HG02763 (cell line): ENCODE data around the gene MICB.
"Not testable (repeated sequence)": the region's sequence is repeated elsewhere in the genome, so short reads cannot be mapped to it uniquely, and the experiment has no call there.

ENCODE experiments used
- ATAC-seq: cut with Tn5 transposase; IDR thresholded peaks from one replicate; pipeline ENCODE4 v1.9.1; 2021; ENCODE audit warnings: mild to moderate bottlenecking, moderate library complexity; ENCODE audit not compliant: unreplicated experiment

Gene MICB

DNA sequence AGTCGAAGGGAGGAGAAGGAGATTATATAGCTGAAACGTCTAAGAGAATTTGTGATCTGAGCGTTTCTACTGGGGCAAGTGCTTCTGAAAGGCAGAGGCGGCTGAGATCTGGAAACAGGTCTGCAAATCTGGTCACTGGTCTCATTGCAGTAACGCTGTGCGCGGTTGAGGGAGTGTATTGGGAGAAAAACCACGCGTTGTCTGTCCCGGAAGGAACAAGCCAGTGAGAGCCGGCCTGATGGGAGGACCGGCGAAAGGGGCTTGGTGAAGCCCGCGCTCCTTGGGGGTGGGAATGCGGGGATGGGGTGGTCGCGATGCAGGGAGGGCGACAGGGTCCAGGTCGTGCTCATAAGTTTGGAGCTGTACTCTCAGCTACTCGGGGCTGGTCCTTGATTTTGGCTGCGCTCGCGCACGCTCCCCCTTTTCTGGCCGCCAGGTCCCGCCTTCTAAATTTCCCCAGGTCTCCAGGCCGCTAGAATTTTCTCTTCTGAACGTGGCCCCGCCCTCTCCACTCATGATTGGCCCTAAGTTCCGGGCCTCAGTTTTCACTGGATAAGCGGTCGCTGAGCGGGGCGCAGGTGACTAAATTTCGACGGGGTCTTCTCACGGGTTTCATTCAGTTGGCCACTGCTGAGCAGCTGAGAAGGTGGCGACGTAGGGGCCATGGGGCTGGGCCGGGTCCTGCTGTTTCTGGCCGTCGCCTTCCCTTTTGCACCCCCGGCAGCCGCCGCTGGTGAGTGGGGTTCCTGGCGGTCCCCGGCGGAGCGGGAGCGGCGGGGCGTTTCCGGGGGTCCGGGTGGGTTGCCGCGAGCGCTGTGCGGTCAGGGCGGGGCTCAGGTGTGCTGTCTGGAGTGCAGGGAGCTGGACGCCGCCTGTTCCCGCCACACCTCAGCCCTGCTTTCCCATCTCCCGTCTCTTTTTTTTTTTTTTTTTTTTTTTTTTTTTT lies at the start of gene MICB:
MICB (plus strand) TSS at position 615 of the 946 bp plus-strand sequence; CDS start at position 664, 49 bp downstream.
- ATAC-seq, result peak; percentile 57

DNA sequence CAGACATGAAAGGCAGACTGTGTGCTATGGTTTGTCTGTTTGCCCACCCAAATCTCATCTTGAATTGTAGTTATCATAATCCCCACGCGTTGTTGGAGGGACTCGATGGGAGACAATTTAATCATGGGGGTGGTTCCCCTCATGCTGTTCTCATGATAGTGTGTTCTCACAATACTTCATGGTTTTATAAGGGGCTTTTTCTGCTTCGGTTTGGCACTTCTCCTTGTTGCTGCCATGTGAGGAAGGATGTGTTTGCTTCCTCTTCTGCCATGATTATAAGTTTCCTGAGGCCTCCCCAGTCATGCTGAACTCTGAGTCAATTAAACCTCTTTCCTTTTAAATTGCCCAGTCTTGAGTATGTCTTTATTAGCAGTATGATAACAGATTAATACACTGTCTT lies 47.2 kb upstream of the MICB start:
- ATAC-seq, result no peak

DNA sequence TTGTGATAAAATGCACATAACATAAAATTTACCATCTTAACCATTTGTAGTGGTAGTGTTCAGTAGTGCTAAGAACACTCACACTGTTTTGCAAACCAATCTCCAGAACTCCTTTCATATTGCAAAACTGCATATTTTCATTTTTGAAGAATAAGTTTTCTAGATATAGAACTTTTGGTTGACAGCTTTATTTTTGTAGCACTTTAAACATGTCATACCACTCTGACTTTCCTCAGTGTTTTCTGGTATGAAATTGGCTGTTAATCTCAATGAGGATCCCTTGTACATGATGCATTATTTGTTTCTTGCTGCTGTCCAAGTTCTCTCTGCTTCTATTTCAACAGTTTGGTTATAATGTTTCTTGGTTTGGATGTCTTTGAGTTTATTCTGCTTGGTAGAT lies 45.1 kb upstream of the MICB start:
- ATAC-seq, result no peak

DNA sequence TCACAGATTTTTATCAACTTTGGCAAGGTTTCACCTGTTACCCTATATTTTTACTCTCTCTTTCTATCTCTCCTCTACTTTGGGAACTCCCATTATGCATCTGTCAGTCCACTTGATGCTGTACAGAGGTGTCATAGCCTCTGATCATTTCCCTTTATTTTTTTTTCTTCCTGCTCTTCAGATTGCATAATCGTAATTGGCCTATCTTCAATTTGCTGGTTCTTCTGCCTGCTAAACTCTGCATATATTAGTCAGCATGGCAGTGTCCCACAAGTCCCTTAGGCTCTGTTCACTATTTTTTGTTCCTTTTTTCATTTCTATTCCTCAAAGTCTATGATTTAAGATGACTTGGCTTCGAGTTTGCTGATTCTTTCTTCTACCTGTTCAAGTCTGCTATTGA lies 44.7 kb upstream of the MICB start:
- ATAC-seq, result no peak

GRCh38 chr6:31459864-31460263 lies 38.1 kb upstream of the MICB start:
- not testable (repeated sequence) for ATAC-seq

GRCh38 chr6:31460361-31461025 lies 37.5 kb upstream of the MICB start:
- no peak for ATAC-seq

DNA sequence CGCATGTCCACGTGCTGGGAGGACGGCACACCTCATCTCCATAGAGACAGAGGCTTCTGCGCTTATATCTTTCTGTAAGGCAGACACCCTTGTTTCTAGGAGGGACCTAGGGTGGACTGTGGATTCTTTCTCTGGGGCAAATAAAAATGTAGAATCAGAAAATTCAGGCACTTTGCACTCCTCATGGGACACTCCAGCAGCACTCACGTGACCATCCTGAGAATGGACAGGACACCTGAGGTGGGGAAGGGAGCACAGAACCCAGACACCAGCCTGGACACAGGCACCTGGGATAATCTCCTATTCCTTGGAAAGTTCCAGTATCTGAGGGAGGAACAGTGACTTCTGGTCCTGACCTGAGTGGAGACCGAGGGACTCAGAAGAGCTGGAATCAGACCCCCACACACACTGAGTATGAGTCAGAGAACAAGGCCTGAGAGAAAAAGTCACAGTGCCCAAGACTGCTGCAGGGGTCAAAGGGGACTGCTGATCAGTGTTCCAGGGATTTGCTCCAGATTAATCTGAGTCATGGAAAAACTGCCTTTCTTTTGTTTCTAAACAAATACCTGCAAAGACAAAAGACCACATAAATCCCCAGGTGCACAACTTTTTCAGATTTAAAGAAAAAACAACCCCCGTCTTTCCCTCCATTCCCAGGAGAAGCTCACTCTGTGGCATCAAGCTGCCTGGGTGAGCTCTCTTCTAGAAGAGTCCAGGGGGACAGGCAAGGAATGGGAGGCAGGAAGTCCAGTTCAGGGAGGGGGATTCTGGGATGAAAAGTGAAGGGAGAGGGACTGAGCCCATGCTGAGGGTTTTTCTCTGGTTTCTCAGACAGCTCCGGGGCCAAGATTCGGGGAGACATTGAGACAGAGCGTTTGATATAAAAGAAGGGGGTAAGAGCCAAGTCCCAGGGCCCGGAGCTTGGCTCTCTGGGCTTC lies 35.6 kb upstream of the MICB start:
- no peak for ATAC-seq

DNA sequence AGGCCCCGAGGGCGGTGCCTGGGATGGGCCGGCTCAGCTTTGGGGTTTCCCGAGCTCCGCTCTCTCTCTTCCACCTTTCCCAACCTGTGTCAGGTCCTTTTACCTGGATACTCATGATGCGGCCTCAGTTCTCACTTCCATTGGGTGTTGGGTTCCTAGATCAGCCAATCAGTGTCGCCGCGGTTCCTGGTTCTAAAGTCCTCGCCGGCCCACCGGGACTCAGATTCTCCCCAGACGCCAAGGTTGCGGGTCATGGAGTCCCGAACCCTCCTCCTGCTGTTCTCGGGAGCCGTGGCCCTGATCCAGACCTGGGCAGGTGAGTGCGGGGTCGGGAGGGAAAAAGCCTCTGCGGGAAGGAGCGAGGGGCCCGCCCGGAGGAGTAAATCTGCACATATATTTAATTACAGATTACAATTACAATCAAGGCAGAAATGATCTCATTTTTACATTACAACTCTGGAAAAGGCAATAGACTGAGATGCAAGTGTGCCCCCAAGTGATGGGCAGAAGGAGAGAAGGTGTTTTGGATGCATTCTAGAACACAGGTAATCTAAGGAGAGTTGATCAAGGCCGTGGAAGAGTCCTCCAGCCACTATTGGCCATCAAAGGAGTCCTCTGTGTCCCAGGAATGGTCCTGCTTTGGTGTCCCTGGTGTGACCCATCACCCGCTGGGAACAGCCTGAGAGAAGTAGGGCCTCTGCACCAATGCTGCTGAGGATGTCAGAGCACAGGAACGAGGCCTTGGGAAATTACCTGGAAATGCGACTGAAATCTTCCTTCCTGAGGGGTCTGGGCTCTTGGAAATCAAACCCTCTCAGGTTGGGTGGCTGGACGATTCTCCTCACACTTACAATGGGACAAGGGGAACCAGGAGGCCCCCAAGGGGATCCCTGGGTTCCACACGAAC lies 34.7 kb upstream of the MICB start:
- ATAC-seq, result peak; percentile 90

GRCh38 chr6:31464252-31465184 lies 33.4 kb upstream of the MICB start:
- no peak for ATAC-seq

- no peak for ATAC-seq
Measured at GRCh38 chr6:31465185-31465536, 32.8 kb upstream of the MICB start.

DNA sequence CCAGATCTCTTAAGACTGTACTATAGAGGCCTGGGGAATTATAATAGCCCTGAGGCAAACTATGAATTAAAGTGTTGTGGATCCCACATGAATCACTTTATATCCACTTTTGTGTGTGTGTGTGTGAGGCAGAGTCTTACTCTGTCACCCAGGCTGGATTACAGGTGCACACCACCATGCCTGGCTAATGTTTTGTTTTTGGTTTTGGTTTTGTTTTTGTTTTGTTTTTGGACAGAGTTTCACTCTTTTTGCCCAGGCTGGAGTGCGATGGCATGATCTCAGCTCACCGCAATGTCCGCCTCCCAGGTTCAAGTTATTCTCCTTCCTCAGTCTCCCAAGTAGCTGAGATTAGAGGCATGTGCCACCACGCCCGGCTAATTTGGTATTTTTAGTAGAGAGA lies 32.2 kb upstream of the MICB start:
- no peak for ATAC-seq

GRCh38 chr6:31466466-31466865 lies 31.5 kb upstream of the MICB start:
- ATAC-seq, result no peak

DNA sequence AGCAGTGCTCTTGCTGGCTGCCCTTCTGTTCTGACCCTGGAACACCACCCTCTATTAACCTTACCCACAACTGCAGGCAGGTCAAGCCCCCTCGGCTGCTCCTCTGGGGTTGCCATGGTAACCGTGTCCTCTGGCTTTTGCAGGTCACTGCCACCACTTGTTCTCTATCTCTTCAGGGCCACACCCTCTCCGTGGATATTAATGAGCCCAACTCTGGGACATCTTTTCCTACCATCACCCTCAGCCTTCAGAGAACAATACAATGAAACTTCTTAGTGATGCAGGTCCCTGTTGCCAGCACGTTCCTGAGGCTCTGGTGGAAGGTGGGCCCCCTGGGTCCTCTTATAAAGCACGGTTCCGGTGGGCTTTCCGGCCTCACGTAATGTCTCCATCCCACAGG lies 30.8 kb upstream of the MICB start:
- ATAC-seq, result no peak

DNA sequence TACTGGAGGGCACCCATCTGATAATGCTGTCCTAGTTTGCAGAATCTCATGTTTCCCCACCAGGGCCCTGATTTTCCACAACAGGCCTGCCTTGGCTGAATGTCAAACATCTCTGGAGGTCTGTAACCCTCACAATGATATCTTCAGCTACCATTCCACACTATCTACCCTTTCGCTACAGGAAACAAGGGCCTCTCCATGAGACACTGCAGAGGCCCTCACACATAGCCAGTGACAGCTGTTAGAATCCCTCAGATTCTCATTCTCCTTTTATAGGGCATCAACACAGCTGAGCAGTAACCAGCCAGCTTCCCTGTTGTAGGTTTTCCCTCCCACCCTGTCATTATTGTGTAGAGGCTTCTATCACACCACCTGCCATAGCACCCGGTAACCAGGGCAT lies 29.6 kb upstream of the MICB start:
- no peak for ATAC-seq

DNA sequence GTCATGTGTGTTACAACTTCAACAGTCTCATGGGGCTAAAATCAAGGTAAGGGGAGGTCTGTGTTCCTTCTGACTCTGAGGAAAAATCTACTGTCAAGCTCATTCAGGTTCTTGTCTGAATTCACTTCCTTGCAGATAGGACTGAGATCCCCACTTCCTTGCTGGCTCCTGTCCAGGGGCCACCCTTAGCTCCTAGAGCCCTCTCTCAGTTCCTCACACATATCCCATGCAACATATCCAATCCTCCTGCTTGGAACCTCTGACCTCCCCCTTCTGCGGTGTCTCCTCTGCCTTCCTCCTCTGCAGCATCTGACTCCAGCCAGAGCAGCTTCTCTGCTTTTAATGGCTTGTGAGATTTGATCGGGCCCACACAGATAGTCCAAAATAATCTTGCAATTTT lies 27.1 kb upstream of the MICB start:
- no peak for ATAC-seq

DNA sequence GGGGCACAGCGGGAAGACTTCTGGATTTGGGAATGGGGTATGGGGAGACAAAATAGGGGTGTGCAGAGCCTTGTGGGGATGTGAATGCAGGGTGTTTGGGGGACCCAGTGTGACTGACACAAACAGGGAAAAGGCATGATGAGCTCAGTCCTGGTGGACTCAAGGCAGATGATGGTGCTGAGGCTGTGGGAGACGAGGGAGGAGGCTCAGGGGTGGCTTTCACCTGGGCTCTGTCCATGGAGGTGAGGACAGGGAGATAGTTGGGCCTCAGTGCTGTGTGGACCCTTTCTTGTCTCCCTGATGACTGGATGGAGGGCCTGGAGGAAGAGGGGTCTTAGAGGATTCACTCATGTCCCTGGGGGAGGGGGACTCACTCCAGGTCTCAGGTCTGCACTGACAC lies 26.2 kb upstream of the MICB start:
- ATAC-seq, result no peak

GRCh38 chr6:31472259-31472658 lies 25.7 kb upstream of the MICB start:
- ATAC-seq, result no peak

DNA sequence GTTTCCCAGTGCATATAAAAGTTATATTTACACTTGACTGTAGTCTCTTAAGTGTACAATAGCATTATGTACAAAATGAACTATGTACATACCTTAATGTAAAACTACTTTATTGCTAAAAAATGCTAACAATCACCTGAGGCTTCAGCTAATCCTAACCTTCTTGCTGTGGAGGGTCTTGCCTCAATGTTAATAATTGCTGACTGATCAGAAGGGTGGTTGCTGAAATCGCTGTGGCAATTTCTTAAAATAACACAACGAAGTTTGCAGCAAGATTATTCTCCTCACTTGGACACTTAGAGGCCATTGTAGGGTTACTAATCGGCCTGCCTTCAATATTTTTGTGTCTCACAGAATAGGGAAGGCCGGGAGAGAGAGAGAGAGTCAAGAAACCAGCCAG lies 24.7 kb upstream of the MICB start:
- ATAC-seq, result no peak
